ENCODE measurements around the gene CCDC167.

DNA sequence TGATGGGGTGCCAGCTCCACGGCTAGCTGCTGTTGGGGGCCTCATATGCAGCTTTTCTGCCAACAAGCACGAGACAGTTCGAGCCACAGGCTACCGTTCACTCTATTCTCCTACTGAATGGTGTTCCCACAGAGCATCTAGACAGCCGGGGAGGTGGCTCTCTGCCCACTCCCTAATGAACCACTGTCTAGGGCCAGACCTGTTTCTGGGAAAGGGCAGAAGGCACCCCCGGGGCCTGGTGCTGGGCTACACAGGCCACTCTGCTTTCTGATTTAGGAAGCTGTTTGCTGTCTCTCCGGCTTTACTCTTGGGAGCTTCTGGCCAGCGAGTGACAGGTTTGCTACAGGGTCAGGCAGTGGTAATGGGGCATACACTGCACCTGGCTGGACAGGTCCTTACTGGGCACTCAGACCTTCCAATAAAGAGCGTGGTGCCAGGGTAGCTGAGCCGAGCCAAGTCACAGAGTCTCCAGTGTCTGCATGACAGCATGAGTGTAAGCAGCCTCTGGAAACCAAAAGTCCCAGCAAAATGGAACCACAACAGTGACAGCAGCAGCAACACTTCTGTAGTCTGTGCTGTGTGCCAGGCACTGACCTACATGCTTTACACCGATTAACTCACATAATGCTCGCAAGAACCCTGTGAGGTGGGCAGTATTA is 8.4 kb downstream of the CCDC167 start:
- TF ChIP-seq, protein P1, sequence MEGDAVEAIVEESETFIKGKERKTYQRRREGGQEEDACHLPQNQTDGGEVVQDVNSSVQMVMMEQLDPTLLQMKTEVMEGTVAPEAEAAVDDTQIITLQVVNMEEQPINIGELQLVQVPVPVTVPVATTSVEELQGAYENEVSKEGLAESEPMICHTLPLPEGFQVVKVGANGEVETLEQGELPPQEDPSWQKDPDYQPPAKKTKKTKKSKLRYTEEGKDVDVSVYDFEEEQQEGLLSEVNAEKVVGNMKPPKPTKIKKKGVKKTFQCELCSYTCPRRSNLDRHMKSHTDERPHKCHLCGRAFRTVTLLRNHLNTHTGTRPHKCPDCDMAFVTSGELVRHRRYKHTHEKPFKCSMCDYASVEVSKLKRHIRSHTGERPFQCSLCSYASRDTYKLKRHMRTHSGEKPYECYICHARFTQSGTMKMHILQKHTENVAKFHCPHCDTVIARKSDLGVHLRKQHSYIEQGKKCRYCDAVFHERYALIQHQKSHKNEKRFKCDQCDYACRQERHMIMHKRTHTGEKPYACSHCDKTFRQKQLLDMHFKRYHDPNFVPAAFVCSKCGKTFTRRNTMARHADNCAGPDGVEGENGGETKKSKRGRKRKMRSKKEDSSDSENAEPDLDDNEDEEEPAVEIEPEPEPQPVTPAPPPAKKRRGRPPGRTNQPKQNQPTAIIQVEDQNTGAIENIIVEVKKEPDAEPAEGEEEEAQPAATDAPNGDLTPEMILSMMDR (conservative IDR thresholded peaks at IDR 0.05; ENCODE audit: low read length) = no peak
- no peak for TF ChIP-seq EZH2phosphoT487 (IDR thresholded peaks at IDR 0.05; ENCODE audit: borderline replicate concordance, low read depth, low read length)

Data from OCI-LY7 (cell line).